ENCODE results near the gene GDF11. TPM values are rescaled to one million over a fixed set of nuclear protein-coding genes. Genes with fewer than 3 reads are reported as not detected.

GDF11 gene
- total and polyA plus RNA-seq, 4 experiments from 2014 or later = 0.25 to 15.8 (median 8.4) TPM

DNA sequence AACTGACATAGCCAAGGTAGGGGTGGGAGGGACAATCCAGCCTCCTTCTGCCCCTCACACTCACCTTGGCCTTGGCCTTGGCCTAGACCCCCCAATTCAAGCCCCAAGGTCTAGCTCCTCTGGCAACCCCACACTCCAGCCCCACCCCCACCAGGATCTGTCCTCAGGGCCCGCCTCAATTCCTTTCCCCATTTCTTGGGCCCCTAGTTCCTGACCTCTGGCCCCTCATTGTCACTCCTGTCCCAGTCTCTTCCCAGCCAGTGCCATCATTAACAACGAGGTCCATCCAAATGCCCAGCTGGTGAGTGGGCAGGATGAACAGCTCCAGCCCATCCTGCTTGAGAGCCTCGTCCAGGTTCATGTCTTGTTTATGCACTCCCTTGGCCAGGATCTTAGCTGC lies 6.8 kb upstream of the GDF11 start:
- H3K36me3 ChIP-seq (ENCODE audit: insufficient read depth, low read length) = no peaks in the 10 kb centered on the region
- ChIA-PET CTCF (ENCODE audit: partially characterized antibody) (interaction anchor here (5.3 kb wide), 1 partner anchor 12 kb away, joined by 61 read pairs; no protein-coding TSS in a partner anchor), POLR2A (ENCODE audit: partially characterized antibody) (interaction anchor here (13.3 kb wide), 1 partner anchor 195 kb away, joined by 201 read pairs; the partner anchor contains the start of genes DGKA and PYM1)
- Mint-ChIP-seq H3K4me1 (peaks cover 14 to 25% (median 18%) of the 10 kb centered on the region in 4 donors), H3K27me3 (no peaks in the 10 kb centered on the region), H3K4me3 (no peak overlapping the region), H3K27ac (peak overlapping the region in 4 of 7 donors; percentile 30 to 50 (median 39)), H3K36me3 (no peaks in the 10 kb centered on the region), H3K9me3 (no peaks in the 10 kb centered on the region)
- no peaks in the 10 kb centered on the region for H3K9me3 ChIP-seq (ENCODE audit: control insufficient read depth in 1 of 2, low read length in 2 of 2)
- intact Hi-C loops (cut with micrococcal nuclease) = loop anchor here (5.0 to 10.0 kb wide), 3 partner anchors 89 to 729 kb away; partner anchors contain the start of genes PA2G4 and SPRYD4
- peaks cover 15% of the 10 kb centered on the region for H3K4me1 ChIP-seq (ENCODE audit: insufficient read depth, low read length)
- H3K27ac ChIP-seq (ENCODE audit: low read depth, low read length) = no peak overlapping the region
- H3K4me3 ChIP-seq (ENCODE audit: low read length in 2 of 2) = no peak overlapping the region
- DNase-seq = no peak
- no peaks in the 10 kb centered on the region for H3K27me3 ChIP-seq (ENCODE audit: insufficient read depth, low read length)

DNA sequence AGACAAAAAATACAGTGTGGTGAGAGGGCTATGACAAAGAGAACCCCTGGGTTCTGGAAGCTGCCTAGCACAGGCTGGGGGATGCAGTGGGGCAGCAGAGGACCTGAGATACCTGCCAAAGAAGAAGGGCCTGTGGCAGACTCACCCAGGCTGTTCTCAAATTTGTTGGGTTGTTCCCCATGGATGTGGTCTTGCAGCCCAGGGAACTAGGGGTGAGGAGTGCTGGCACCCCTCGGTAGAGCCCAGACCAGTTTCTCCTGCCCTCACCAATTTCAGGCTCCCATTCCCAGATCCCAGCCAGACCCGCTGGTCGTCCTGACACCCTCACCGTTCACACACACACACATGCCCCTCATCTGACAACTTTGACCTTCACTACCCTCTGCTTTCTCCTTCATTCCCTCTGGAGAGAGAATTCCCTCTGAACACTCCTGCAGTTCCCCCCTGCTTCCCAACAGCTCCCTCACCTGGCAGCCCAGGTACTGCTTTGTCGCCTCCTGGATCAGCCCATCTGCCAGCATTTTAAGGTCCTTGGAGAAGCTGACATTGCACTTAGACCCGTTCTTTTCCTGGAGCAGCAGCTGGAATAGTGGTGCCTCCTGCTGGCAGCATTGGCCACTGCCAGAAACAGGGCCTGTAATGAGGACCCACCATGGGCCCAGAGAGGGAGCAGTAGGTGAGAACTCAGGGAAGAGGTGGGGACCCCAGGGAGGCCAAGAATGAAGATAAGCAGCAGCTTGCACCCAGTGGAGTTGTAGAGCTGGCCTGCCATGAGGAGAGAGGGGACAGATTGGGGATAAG lies 5.9 kb upstream of the GDF11 start:
- intact Hi-C loops (cut with micrococcal nuclease) = loop anchor here (1.0 to 10.0 kb wide), 4 partner anchors 13 to 728 kb away; partner anchors contain the start of genes PA2G4 and SPRYD4
- no peaks in the 10 kb centered on the region for H3K36me3 ChIP-seq (ENCODE audit: insufficient read depth, low read length)
- Mint-ChIP-seq H3K4me1 (peaks cover 15 to 28% (median 20%) of the 10 kb centered on the region in 4 donors), H3K27ac (peak overlapping the region; percentile 82 to 97 (median 95)), H3K4me3 (peak overlapping the region in 6 of 8 donors; percentile 29 to 91 (median 90)), H3K27me3 (no peaks in the 10 kb centered on the region), H3K9me3 (no peaks in the 10 kb centered on the region), H3K36me3 (no peaks in the 10 kb centered on the region)
- ChIA-PET POLR2A (ENCODE audit: partially characterized antibody) (interaction anchor here (0.9 to 13.3 kb wide), 16 partner anchors 7 to 894 kb away, joined by 3 to 201 read pairs (median 12); partner anchors contain the start of genes BLOC1S1, CD63, DGKA and DNAJC14), CTCF (ENCODE audit: partially characterized antibody) (interaction anchor here (1.0 to 5.8 kb wide), 20 partner anchors 8 to 900 kb away, joined by 3 to 61 read pairs (median 12); partner anchors contain the start of genes BLOC1S1, CD63, DGKA and DNAJC14)
- H3K27ac ChIP-seq (ENCODE audit: low read depth, low read length) = peak overlapping the region; percentile 76
- no peaks in the 10 kb centered on the region for H3K9me3 ChIP-seq (ENCODE audit: control insufficient read depth in 1 of 2, low read length in 2 of 2)
- H3K4me1 ChIP-seq (ENCODE audit: insufficient read depth, low read length) = peaks cover 15% of the 10 kb centered on the region
- H3K27me3 ChIP-seq (ENCODE audit: insufficient read depth, low read length) = no peaks in the 10 kb centered on the region
- H3K4me3 ChIP-seq (ENCODE audit: low read length in 2 of 2) = no peak overlapping the region
- peak; percentile 34 to 60 (median 47) for DNase-seq

- H3K27me3 ChIP-seq (ENCODE audit: insufficient read depth, low read length) = no peaks in the 10 kb centered on the region
- Mint-ChIP-seq H3K27ac (peak overlapping the region; percentile 82 to 97 (median 96)), H3K4me1 (peaks cover 19 to 35% (median 24%) of the 10 kb centered on the region in 4 donors), H3K9me3 (no peaks in the 10 kb centered on the region), H3K4me3 (peak overlapping the region; percentile 59 to 95 (median 90)), H3K27me3 (no peaks in the 10 kb centered on the region), H3K36me3 (no peaks in the 10 kb centered on the region)
- intact Hi-C loops (cut with micrococcal nuclease) = loop anchor here (1.0 to 10.0 kb wide), 17 partner anchors 7 to 727 kb away; partner anchors contain the start of genes BLOC1S1, CS, DNAJC14 and NABP2
- peak overlapping the region; percentile 76 for H3K27ac ChIP-seq (ENCODE audit: low read depth, low read length)
- ChIA-PET CTCF (ENCODE audit: partially characterized antibody) (interaction anchor here (0.6 to 5.8 kb wide), 37 partner anchors 9 to 1762 kb away, joined by 3 to 61 read pairs (median 7); partner anchors contain the start of genes BLOC1S1, CD63, DGKA and DNAJC14), POLR2A (ENCODE audit: partially characterized antibody) (interaction anchor here (0.9 to 13.3 kb wide), 31 partner anchors 8 to 893 kb away, joined by 3 to 201 read pairs (median 7); partner anchors contain the start of genes BLOC1S1, CD63, DGKA and DNAJC14)
- H3K4me1 ChIP-seq (ENCODE audit: insufficient read depth, low read length) = peaks cover 18% of the 10 kb centered on the region
- no peak for DNase-seq
- H3K9me3 ChIP-seq (ENCODE audit: control insufficient read depth in 1 of 2, low read length in 2 of 2) = no peaks in the 10 kb centered on the region
- peak overlapping the region in 1 of 2 donors; percentile 75 for H3K4me3 ChIP-seq (ENCODE audit: low read length in 2 of 2)
- H3K36me3 ChIP-seq (ENCODE audit: insufficient read depth, low read length) = no peaks in the 10 kb centered on the region
Observed at GRCh38 chr12:55737581-55738122, 5.3 kb upstream of the GDF11 start.

DNA sequence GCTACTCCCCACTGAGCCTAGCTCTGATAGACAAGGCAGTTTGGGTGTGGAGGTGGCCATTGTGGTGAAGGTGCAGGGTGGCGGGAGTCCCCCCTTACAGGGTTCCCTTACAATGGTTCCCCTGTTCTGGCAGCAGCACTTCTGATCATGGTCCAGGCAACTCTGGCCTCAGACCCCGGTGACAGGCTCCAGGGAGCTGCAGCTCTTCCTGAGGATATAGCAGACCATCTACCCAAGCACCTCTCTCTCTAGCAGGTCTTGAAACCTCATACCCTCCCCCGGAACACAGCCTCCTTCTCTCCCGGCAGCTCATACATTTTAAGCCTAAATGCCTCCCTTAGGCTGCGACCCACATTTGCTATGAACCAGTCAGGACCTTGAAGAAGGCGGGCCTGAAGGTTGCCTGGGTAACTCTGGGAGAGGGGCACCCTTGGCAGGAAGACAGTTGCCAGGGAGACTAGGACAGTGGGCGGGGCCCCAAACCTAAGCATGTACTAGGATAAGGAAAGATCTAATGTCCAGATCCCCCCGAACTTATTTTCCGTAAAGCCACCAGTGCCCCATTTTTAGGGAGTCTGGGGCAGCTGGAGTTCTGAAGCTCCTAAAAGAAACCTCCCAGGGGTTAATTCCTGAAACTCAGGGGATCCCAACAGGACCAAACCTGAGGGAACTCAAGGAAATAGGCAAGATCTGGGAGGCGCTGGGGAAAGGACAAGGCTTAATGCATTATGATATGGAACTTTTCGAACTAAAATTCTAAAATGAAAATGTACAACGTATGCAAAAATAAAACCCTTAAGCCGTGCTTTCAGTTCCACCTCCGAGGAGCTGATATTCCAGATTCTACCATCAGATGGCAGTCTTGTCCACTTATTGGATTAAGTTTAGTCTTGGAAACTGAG lies 4.5 kb upstream of the GDF11 start:
- Histone ChIP-seq H3K9me3 (ENCODE audit: control insufficient read depth in 1 of 2, low read length in 2 of 2) (no peaks in the 10 kb centered on the region), H3K27me3 (ENCODE audit: insufficient read depth, low read length) (no peaks in the 10 kb centered on the region), H3K4me1 (ENCODE audit: insufficient read depth, low read length) (peaks cover 19% of the 10 kb centered on the region), H3K4me3 (ENCODE audit: low read length in 2 of 2) (peak overlapping the region; percentile 39 to 75), H3K27ac (ENCODE audit: low read depth, low read length) (peak overlapping the region; percentile 76), H3K36me3 (ENCODE audit: insufficient read depth, low read length) (no peaks in the 10 kb centered on the region)
- peak; percentile 79 to 87 (median 83) for DNase-seq
- Mint-ChIP-seq H3K36me3 (peaks cover 0 to under 1% of the 10 kb centered on the region in 2 donors), H3K4me1 (peaks cover 21 to 38% (median 26%) of the 10 kb centered on the region in 4 donors), H3K9me3 (no peaks in the 10 kb centered on the region), H3K27me3 (no peaks in the 10 kb centered on the region), H3K27ac (peak overlapping the region; percentile 82 to 97 (median 96)), H3K4me3 (peak overlapping the region; percentile 87 to 95 (median 90))
- CTCF ChIA-PET (ENCODE audit: partially characterized antibody) = interaction anchor here (0.6 to 5.8 kb wide), 55 partner anchors 9 to 1761 kb away, joined by 3 to 61 read pairs (median 5); partner anchors contain the start of genes BLOC1S1, CD63, DGKA and DNAJC14
- POLR2A ChIA-PET (ENCODE audit: partially characterized antibody) = interaction anchor here (0.8 to 13.3 kb wide), 39 partner anchors 8 to 1781 kb away, joined by 3 to 201 read pairs (median 6); partner anchors contain the start of genes BLOC1S1, CD63, DDIT3 and DGKA
- intact Hi-C loops (cut with micrococcal nuclease) = loop anchor here (1.0 to 10.0 kb wide), 16 partner anchors 8 to 726 kb away; partner anchors contain the start of genes BLOC1S1, CS, DNAJC14 and NABP2

- no peaks in the 10 kb centered on the region for H3K36me3 ChIP-seq (ENCODE audit: insufficient read depth, low read length)
- no peaks in the 10 kb centered on the region for H3K9me3 ChIP-seq (ENCODE audit: control insufficient read depth in 1 of 2, low read length in 2 of 2)
- intact Hi-C loops (cut with micrococcal nuclease) = loop anchor here (2.0 to 10.0 kb wide), 7 partner anchors 92 to 726 kb away; partner anchors contain the start of genes PA2G4, PYM1, RPS26 and SMARCC2
- no peaks in the 10 kb centered on the region for H3K27me3 Mint-ChIP-seq
- H3K36me3 Mint-ChIP-seq = peaks cover 0 to 4% of the 10 kb centered on the region in 2 donors
- POLR2A ChIA-PET (ENCODE audit: partially characterized antibody) = interaction anchor here (0.8 to 13.3 kb wide), 30 partner anchors 8 to 1781 kb away, joined by 3 to 201 read pairs (median 8); partner anchors contain the start of genes BLOC1S1, CD63, DDIT3 and DGKA
- CTCF ChIA-PET (ENCODE audit: partially characterized antibody) = interaction anchor here (0.6 to 5.8 kb wide), 46 partner anchors 10 to 725 kb away, joined by 3 to 61 read pairs (median 5); partner anchors contain the start of genes BLOC1S1, CD63, DNAJC14 and ORMDL2
- peaks cover 21 to 44% (median 30%) of the 10 kb centered on the region in 4 donors for H3K4me1 Mint-ChIP-seq
- no peaks in the 10 kb centered on the region for H3K9me3 Mint-ChIP-seq
- no peaks in the 10 kb centered on the region for H3K27me3 ChIP-seq (ENCODE audit: insufficient read depth, low read length)
- no peak for DNase-seq
- H3K27ac Mint-ChIP-seq = peak overlapping the region in 5 of 7 donors; percentile 82 to 97 (median 95)
- H3K27ac ChIP-seq (ENCODE audit: low read depth, low read length) = peak overlapping the region; percentile 76
- no peak overlapping the region for H3K4me3 ChIP-seq (ENCODE audit: low read length in 2 of 2)
- H3K4me3 Mint-ChIP-seq = peak overlapping the region in 7 of 8 donors; percentile 18 to 95 (median 90)
- peaks cover 21% of the 10 kb centered on the region for H3K4me1 ChIP-seq (ENCODE audit: insufficient read depth, low read length)
Observed at GRCh38 chr12:55739025-55739378, 3.9 kb upstream of the GDF11 start.
